MG63 (cell line): ENCODE results near the gene ZBTB16. TPM values are rescaled to one million over a fixed set of nuclear protein-coding genes. Genes with fewer than 3 reads are reported as not detected.
"Not testable (repeated sequence)": the region's sequence is repeated elsewhere in the genome, so short reads cannot be mapped to it uniquely, and the experiment has no call there.

Experiments used
- DNase-seq: peaks from one replicate; pipeline ENCODE4 v3.0.0-alpha.2; 2020
- H3K27me3 ChIP-seq: fragments of 250-450 bp; sonication (Bioruptor Pico); 2 replicates; pipeline ENCODE4 v1.5.1; 2020; ENCODE audit warnings: mild to moderate bottlenecking, moderate library complexity
- H3K36me3 ChIP-seq: fragments of 250-450 bp; sonication (Bioruptor Pico); 2 replicates; pipeline ENCODE4 v1.5.1; 2020; ENCODE audit warnings: mild to moderate bottlenecking, moderate library complexity
- H3K4me3 ChIP-seq: fragments of 250-450 bp; sonication (Bioruptor Pico); 2 replicates; pipeline ENCODE4 v1.5.1; 2020; ENCODE audit warnings: mild to moderate bottlenecking, moderate library complexity
- H3K9me3 ChIP-seq: fragments of 250-450 bp; sonication (Bioruptor Pico); 2 replicates; pipeline ENCODE4 v1.5.1; 2020; ENCODE audit warnings: mild to moderate bottlenecking, moderate library complexity
- total RNA-seq: library from RNA; depleted of rRNA; stranded (reverse); fragments of >200 nt; shearing (Covaris generic); gene quantifications from 2 replicates; pipeline ENCODE4 v1.2.3, GENCODE V29; 2014; ENCODE audit warnings: low replicate concordance

ZBTB16 gene
- total RNA-seq, 1 experiment from 2014 or later = not detected

DNA sequence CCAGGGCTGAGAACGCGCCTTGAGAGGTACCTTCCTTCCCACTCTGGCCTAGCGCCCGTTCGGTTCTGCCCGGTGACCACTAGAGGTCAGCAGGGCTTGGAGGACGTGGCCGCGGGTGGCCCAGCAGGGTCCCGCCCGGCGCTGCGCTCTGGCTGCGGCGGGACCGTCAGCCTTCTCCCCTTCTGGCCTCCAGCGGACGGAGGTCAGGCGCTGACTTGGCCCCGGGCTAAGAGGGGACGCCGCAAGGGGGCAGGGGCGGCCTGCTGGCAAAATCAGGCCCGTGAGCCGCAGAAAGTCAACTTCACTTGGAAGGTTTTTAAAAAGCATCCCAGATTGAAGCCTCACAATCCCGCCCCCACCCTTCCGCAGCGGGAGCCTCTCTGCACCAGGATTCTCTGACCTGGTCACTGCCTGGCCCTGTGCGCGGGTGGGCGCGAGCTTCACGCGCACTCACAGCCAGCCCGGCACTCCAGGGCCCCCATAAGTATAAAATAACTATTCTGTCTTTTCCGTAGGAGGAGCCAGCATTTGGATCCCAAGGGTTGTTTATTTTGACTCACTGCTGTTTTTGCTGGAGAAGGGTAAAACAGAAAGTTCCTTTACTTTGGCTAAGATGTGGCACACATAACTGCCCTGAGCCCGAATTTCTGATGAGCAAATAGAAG lies 23.2 kb upstream of the ZBTB16 start:
- H3K27me3 ChIP-seq = peaks cover 2% of the 10 kb centered on the region; the same call in 1 of the 2 replicates
- peak overlapping the region; percentile 43 for H3K4me3 ChIP-seq
- no peaks in the 10 kb centered on the region for H3K9me3 ChIP-seq
- peak; percentile 73 for DNase-seq
- H3K36me3 ChIP-seq = no peaks in the 10 kb centered on the region

GRCh38 chr11:114036958-114037357 lies 22.6 kb upstream of the ZBTB16 start:
- no peak for DNase-seq
- no peak overlapping the region; the same call in 1 of the 2 replicates for H3K4me3 ChIP-seq

DNA sequence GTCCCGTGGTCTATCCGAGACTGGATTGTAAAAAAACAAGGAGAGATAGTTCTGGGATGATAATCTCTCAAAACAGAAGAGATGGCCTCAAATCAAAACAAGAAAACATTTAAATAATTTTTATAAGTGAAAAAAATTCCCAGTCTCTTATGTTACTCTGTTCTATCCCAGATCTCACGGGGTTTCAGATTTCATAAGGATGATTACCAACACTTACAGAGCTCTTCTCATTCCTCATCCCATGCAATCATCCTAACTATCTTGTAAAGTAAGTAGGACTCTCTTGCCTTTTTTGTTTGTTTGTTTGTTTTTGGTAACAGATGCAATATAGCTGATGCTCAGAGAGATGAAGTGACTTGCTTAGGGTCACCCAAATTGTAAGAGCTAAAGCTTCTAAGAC lies 20.0 kb upstream of the ZBTB16 start:
- DNase-seq = no peak
- no peaks in the 10 kb centered on the region for H3K9me3 ChIP-seq
- no peak overlapping the region for H3K4me3 ChIP-seq
- no peaks in the 10 kb centered on the region for H3K27me3 ChIP-seq
- H3K36me3 ChIP-seq = no peaks in the 10 kb centered on the region

More at GRCh38 chr11:114036958-114037357, 22.6 kb upstream of the ZBTB16 start:
- Histone ChIP-seq H3K36me3 (no peaks in the 10 kb centered on the region), H3K9me3 (no peaks in the 10 kb centered on the region), H3K27me3 (no peaks in the 10 kb centered on the region)

DNA sequence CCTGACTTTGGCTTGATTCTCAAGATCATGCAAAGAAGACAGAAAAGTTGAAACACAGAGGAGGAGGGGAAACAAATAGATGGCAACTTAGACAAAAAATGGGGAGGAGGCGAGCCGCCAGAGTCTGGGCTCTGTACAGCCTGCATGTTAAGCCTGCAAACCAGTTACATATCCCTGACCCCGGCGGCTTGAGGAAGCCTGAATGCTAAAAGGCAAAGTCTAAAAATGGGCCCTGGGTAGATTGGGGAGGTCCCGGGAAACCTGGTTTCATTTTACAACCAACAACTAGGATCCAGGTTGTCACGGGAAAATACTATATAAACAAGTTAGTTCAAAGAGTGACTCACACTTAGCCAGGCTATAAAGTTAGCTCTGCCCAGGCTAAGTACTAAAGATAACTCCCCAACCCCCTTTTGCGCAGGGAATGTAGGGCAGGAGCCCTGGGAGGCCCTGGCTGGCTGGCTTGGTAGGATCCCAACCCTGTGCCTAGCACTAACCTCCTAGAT lies 18.8 kb upstream of the ZBTB16 start:
- peaks cover 3% of the 10 kb centered on the region; the same call in 1 of the 2 replicates for H3K27me3 ChIP-seq
- DNase-seq = peak; percentile 36
- H3K9me3 ChIP-seq = no peaks in the 10 kb centered on the region
- no peak overlapping the region for H3K4me3 ChIP-seq
- H3K36me3 ChIP-seq = no peaks in the 10 kb centered on the region

DNA sequence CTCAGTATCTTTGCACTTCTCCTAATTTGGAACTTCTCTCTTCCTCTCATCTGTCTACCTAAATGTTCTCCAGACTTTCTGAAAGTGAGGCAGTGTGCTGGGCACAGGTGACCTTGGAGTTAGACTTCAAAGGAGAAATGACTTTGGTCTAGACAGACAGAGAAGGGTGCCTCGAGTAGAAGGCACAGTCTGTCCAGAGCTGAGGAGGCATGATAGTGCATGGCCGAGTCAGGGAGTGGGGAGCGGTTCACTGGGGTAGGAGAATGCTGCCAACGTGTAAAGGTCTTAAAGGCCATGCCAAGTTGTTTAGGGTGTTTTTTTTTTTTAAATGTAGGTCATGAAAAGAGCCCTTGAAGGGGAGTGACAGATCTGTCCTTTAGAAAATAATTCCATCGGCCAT lies 17.3 kb upstream of the ZBTB16 start:
- Histone ChIP-seq H3K9me3 (no peaks in the 10 kb centered on the region), H3K36me3 (no peaks in the 10 kb centered on the region), H3K4me3 (no peak overlapping the region), H3K27me3 (peaks cover 3% of the 10 kb centered on the region; the same call in 1 of the 2 replicates)
- no peak for DNase-seq

GRCh38 chr11:114044042-114044871 lies 15.3 kb upstream of the ZBTB16 start:
- no peak for DNase-seq
- H3K9me3 ChIP-seq = no peaks in the 10 kb centered on the region

GRCh38 chr11:114047327-114047726 lies 12.2 kb upstream of the ZBTB16 start:
- no peaks in the 10 kb centered on the region for H3K36me3 ChIP-seq
- H3K4me3 ChIP-seq = no peak overlapping the region
- H3K27me3 ChIP-seq = peaks cover 3% of the 10 kb centered on the region; the same call in 1 of the 2 replicates
- no peaks in the 10 kb centered on the region for H3K9me3 ChIP-seq
- no peak for DNase-seq

More at GRCh38 chr11:114044042-114044871, 15.3 kb upstream of the ZBTB16 start:
- Histone ChIP-seq H3K36me3 (no peaks in the 10 kb centered on the region), H3K27me3 (peaks cover 3% of the 10 kb centered on the region; the same call in 1 of the 2 replicates), H3K4me3 (no peak overlapping the region)

DNA sequence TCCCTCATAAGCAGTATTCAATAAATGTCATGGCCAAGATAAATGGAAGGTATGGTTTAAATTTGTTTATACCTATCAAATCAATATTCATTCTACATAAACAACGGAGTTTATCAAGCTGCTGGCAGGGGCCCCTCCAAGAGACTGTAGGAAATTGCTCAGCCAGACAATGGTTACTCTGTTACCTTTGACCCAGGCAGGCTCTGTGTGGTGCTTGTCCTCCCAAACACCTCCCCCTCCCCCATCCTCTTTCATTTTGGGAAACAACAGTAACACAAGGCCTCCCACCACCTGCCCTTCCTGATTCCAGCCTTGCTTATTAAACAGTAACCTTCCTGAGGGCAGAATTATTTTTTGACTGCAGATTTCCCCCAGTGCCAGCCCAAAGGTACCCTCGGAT lies 10.5 kb upstream of the ZBTB16 start:
- no peak for DNase-seq
- Histone ChIP-seq H3K9me3 (no peaks in the 10 kb centered on the region), H3K36me3 (no peaks in the 10 kb centered on the region), H3K4me3 (no peak overlapping the region), H3K27me3 (peaks cover 3% of the 10 kb centered on the region; the same call in 1 of the 2 replicates)

- H3K36me3 ChIP-seq, H3K27me3 ChIP-seq, H3K4me3 ChIP-seq, DNase-seq, H3K9me3 ChIP-seq: not testable (repeated sequence)
Measured at GRCh38 chr11:114049766-114050165, 9.7 kb upstream of the ZBTB16 start.

DNA sequence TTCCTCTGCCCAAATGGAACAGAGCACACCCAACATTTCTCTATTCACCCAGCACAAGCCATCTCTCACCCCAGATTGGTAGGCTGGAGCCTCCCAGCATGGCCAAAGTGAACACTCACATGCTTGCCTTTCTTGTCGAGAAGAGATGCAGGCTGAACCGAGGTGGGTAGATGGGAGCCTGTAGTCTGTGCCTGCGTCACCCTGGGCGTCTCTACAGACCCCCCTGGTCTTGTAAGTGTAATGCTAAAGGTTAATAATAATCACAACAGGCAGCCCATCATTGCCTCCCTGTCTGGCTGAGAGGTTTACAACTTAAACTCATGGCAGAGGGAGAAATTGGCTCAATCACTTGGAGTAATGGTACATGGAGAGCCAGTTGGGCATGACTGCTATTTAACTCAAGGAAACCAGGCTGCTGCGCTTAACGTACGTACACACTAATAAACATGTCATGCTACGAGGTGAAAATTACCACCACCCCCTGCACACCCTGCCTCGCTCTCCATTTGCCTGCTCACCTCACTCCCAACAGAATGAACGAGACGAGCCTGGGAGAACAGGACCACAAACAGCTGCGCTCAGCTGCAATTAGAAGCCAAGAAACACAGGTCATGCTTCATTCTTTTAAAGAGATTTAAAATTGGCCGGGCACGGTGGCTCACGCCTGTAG lies 9.1 kb upstream of the ZBTB16 start:
- Histone ChIP-seq H3K9me3 (no peaks in the 10 kb centered on the region), H3K4me3 (no peak overlapping the region), H3K27me3 (peaks cover under 1% of the 10 kb centered on the region; the same call in 1 of the 2 replicates), H3K36me3 (no peaks in the 10 kb centered on the region)
- DNase-seq = no peak

DNA sequence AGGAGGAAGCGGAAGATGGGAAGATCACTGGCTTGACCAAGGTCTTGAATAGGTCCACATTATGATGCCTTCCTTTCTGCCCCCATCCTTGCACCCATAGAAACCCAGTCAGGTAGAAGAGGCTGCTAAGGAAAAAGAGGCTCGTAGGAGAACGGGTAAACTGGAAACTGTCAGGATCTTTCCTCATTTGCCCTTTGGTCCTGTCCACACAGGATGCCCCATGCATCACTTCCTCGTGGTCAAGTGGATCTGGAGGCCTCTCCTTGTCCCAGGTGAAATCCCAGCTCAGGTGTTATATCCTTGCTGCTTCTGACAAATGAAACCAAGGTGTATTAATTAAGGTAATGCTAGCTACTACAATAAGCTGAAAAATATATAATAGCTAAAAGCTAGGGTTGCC lies 8.0 kb upstream of the ZBTB16 start:
- no peak for DNase-seq
- H3K36me3 ChIP-seq = no peaks in the 10 kb centered on the region
- peaks cover 2% of the 10 kb centered on the region for H3K27me3 ChIP-seq
- H3K9me3 ChIP-seq = no peaks in the 10 kb centered on the region
- H3K4me3 ChIP-seq = no peak overlapping the region

GRCh38 chr11:114052160-114052559 lies 7.4 kb upstream of the ZBTB16 start:
- H3K36me3 ChIP-seq = no peaks in the 10 kb centered on the region
- no peaks in the 10 kb centered on the region for H3K9me3 ChIP-seq
- H3K4me3 ChIP-seq = no peak overlapping the region
- no peak for DNase-seq
- peaks cover 6% of the 10 kb centered on the region for H3K27me3 ChIP-seq

- peaks cover 11% of the 10 kb centered on the region for H3K27me3 ChIP-seq
- no peaks in the 10 kb centered on the region for H3K9me3 ChIP-seq
- H3K4me3 ChIP-seq = no peak overlapping the region
- H3K36me3 ChIP-seq = no peaks in the 10 kb centered on the region
- DNase-seq = no peak
Measured at GRCh38 chr11:114053406-114053805, 6.1 kb upstream of the ZBTB16 start.

DNA sequence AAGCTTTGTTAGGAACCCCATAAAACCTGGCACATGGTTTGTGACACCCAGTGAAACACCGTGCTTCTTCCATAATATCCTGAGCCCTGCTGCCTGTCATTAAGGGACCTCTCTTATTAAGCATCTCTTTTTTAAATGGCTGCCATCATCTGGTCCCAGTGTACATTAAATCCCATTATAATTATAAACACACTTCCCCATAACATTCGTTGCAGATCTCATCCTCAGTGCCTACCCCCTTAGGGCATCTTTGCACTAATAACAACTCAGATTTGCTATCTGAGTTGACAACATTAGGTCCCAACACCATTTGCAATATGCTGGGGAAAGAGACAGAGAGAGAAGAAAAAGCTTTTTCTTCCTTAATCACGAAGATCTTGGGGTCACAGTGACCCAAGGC lies 4.7 kb upstream of the ZBTB16 start:
- H3K27me3 ChIP-seq = peaks cover 22% of the 10 kb centered on the region
- H3K36me3 ChIP-seq = no peaks in the 10 kb centered on the region
- no peak overlapping the region for H3K4me3 ChIP-seq
- no peak for DNase-seq
- no peaks in the 10 kb centered on the region for H3K9me3 ChIP-seq

DNA sequence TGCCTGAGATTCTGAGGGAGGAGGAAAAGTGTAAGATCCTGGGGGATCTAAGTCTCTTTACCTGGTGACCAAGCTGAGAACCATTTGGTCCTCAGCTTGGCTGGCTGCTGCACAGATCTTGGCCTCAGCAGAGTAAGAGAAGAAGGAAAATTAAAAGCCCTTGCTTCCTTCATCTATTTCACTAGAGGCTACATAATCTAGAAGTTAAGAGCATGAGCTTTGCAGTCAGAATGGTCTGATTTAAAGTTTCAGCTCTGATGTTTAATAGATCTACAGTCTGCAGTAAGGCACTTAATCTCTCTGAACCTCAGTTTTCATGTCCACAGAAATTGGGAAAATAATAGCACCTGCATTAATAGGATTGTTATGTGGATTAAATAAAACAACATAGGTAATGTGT lies 3.1 kb upstream of the ZBTB16 start:
- Histone ChIP-seq H3K4me3 (no peak overlapping the region), H3K36me3 (no peaks in the 10 kb centered on the region), H3K9me3 (no peaks in the 10 kb centered on the region), H3K27me3 (peaks cover 38% of the 10 kb centered on the region)
- no peak for DNase-seq

- no peaks in the 10 kb centered on the region for H3K9me3 ChIP-seq
- H3K27me3 ChIP-seq = peaks cover 44% of the 10 kb centered on the region
- no peaks in the 10 kb centered on the region for H3K36me3 ChIP-seq
- DNase-seq = no peak
- H3K4me3 ChIP-seq = no peak overlapping the region
Measured at GRCh38 chr11:114057147-114057546, 2.4 kb upstream of the ZBTB16 start.

DNA sequence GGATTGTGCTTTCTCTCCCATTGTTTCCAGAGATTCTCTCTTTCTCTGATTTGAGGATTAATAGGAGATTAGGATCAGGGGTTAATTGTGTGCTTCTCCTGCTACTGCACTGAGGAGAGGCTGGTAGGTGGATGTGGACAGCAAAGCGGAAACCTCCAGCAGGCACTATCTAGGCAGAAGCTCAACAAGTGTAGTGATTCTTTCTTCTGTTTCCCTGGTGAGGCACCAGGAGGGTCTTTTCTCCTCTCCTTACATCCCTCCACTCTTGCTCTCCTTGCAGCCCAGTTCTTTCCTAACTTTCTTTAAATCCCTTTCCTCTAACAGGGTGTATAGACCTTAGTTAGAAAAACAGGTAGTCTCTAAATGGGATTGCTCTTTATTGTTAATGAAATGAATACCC lies 1.9 kb upstream of the ZBTB16 start:
- DNase-seq = no peak
- peaks cover 44% of the 10 kb centered on the region for H3K27me3 ChIP-seq

More for the DNA sequence above, 1.9 kb upstream of the ZBTB16 start:
- Histone ChIP-seq H3K9me3 (no peaks in the 10 kb centered on the region), H3K36me3 (no peaks in the 10 kb centered on the region), H3K4me3 (no peak overlapping the region)
